Activated naive CD8-positive, alpha-beta T cell treated with anti-CD3 and anti-CD28 coated beads, Interleukin-2, amount 50 U/mL, for 24 hours (primary cell): ENCODE results near the gene NR2F1-AS1.

Source experiments
- ATAC-seq: fragments of 150-1000 bp; cut with Tn5 transposase; one replicate; pipeline ENCODE4 v1.10.0; 2021
- DNase-seq: peaks from one replicate; pipeline ENCODE4 v3.0.0; 2021
- H3K27ac Mint-ChIP-seq: one replicate; pipeline ENCODE4 v1.8.0; 2021; ENCODE audit warnings: mild to moderate bottlenecking, mixed read lengths
- H3K27me3 Mint-ChIP-seq: one replicate; pipeline ENCODE4 v1.8.0; 2021; ENCODE audit warnings: mixed read lengths
- H3K36me3 Mint-ChIP-seq: one replicate; pipeline ENCODE4 v1.8.0; 2021; ENCODE audit warnings: low read depth, mixed read lengths
- H3K4me1 Mint-ChIP-seq: one replicate; pipeline ENCODE4 v1.8.0; 2021; ENCODE audit warnings: mixed read lengths
- H3K4me3 Mint-ChIP-seq: one replicate; pipeline ENCODE4 v1.8.0; 2021; ENCODE audit warnings: mild to moderate bottlenecking, moderate library complexity, mixed read lengths
- H3K9me3 Mint-ChIP-seq: one replicate; pipeline ENCODE4 v1.8.0; 2021; ENCODE audit warnings: mixed read lengths

The NR2F1-AS1 gene

DNA sequence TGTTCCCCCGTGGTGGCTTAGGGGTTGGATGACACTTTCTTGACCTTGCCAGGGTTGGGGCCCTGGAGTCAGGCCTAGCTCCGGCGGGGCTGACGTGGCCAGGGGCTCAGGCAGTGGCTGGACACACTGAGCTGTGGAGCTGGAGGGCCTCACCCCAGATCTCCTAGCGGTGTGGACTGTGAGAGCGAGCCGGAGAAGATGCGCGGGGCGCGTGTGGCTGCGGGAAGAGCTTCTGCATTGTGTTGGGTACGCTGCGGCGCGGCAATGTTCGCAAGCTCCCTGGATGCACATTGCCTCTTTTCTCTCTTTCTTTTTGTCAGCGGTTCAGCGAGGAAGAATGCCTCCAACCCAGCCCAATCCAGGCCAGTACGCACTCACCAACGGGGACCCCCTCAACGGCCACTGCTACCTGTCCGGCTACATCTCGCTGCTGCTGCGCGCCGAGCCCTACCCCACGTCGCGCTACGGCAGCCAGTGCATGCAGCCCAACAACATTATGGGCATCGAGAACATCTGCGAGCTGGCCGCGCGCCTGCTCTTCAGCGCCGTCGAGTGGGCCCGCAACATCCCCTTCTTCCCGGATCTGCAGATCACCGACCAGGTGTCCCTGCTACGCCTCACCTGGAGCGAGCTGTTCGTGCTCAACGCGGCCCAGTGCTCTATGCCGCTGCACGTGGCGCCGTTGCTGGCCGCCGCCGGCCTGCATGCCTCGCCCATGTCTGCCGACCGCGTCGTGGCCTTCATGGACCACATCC, 6.8 kb upstream of the NR2F1-AS1 start:
- Mint-ChIP-seq H3K27ac (peak overlapping the region; percentile 61), H3K4me3 (peak overlapping the region; percentile 30), H3K4me1 (peaks cover 30% of the 10 kb centered on the region), H3K36me3 (peaks cover 8% of the 10 kb centered on the region), H3K27me3 (peaks cover 68% of the 10 kb centered on the region), H3K9me3 (no peaks in the 10 kb centered on the region)
- DNase-seq (no peak), ATAC-seq (no peak)

DNA sequence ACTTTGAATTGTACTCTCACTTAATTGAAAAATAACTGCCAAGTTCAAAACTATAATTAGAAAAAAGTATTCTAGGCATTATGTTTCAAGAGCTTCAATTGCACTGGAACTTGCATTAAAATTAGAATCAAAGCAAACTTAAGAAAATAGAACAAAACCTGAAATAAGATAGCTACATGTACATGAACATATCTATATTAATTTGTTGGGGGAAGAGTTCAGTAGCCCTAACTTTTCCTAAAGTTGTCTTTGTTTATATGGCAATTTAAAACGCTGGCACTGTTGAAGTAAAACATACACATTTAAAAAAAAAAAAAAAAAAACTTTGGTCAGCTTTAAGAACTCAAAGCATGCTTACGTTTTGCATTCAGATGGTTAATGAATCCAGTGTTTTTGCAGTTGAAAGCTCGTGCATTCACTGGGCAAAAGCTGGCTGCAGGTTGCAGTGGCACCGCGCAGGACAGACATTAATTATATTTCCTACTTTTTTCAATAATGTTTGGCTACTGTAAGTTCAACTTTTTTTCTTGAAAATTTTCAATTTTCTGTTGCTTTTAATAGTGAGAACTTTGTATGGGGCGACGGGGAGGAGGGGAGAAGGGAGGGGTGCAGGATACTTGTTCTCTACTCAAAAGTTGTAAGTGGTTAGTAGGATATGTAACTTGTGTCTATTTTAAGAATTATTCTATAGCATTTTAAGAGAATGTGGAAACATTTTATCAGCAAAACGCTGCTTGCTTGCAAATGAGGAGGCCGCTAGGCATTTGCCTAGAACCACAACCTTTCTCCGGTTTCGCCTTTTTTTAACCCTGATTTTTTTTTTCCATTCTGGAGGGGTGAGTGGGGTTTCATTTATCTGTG, 5.9 kb upstream of the NR2F1-AS1 start:
- Mint-ChIP-seq H3K4me1 (peaks cover 30% of the 10 kb centered on the region), H3K27ac (peak overlapping the region; percentile 61), H3K9me3 (no peaks in the 10 kb centered on the region), H3K27me3 (peaks cover 64% of the 10 kb centered on the region), H3K4me3 (peak overlapping the region; percentile 30), H3K36me3 (peaks cover 8% of the 10 kb centered on the region)
- peak; percentile 65 for ATAC-seq
- no peak for DNase-seq

GRCh38 chr5:93585767-93586385, 4.9 kb upstream of the NR2F1-AS1 start:
- no peak overlapping the region for H3K27ac Mint-ChIP-seq
- DNase-seq (no peak), ATAC-seq (no peak)
- peaks cover 57% of the 10 kb centered on the region for H3K27me3 Mint-ChIP-seq
- H3K4me1 Mint-ChIP-seq = peaks cover 33% of the 10 kb centered on the region
- H3K9me3 Mint-ChIP-seq = no peaks in the 10 kb centered on the region
- H3K36me3 Mint-ChIP-seq = peaks cover 8% of the 10 kb centered on the region
- H3K4me3 Mint-ChIP-seq = peak overlapping the region; percentile 68

DNA sequence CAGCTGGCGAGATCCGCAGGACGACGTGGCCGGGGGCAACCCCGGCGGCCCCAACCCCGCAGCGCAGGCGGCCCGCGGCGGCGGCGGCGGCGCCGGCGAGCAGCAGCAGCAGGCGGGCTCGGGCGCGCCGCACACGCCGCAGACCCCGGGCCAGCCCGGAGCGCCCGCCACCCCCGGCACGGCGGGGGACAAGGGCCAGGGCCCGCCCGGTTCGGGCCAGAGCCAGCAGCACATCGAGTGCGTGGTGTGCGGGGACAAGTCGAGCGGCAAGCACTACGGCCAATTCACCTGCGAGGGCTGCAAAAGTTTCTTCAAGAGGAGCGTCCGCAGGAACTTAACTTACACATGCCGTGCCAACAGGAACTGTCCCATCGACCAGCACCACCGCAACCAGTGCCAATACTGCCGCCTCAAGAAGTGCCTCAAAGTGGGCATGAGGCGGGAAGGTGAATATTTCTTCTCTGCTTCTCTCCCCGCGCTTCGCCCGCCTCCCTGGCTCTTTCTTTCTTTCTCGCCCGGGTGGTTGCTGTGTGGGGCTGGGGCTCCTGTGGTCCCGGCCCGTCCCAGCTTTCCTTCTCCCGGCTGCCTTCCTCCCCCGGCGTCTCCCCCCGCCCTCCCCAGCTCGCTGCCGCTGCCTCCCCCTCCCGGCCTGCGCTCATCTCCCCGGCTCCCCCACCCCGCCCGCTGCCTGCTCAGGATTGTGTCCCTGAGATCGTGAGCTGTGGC, 4.2 kb upstream of the NR2F1-AS1 start:
- H3K9me3 Mint-ChIP-seq = no peaks in the 10 kb centered on the region
- peaks cover 40% of the 10 kb centered on the region for H3K4me1 Mint-ChIP-seq
- no peak overlapping the region for H3K27ac Mint-ChIP-seq
- H3K4me3 Mint-ChIP-seq = peak overlapping the region; percentile 68
- DNase-seq (no peak), ATAC-seq (no peak)
- peaks cover 57% of the 10 kb centered on the region for H3K27me3 Mint-ChIP-seq
- peaks cover 8% of the 10 kb centered on the region for H3K36me3 Mint-ChIP-seq

GRCh38 chr5:93584596-93585040, 3.6 kb upstream of the NR2F1-AS1 start:
- DNase-seq = no peak
- Mint-ChIP-seq H3K27me3 (peaks cover 54% of the 10 kb centered on the region), H3K9me3 (no peaks in the 10 kb centered on the region), H3K36me3 (peaks cover 7% of the 10 kb centered on the region), H3K27ac (no peak overlapping the region), H3K4me1 (peaks cover 43% of the 10 kb centered on the region), H3K4me3 (peak overlapping the region; percentile 4)
- no peak for ATAC-seq

GRCh38 chr5:93583768-93584595, 3.0 kb upstream of the NR2F1-AS1 start:
- Mint-ChIP-seq H3K4me3 (peak overlapping the region; percentile 4), H3K27ac (peak overlapping the region; percentile 39)
- peak; percentile 23 for ATAC-seq

GRCh38 chr5:93583439-93583767, 2.4 kb upstream of the NR2F1-AS1 start:
- Mint-ChIP-seq H3K27me3 (peaks cover 49% of the 10 kb centered on the region), H3K27ac (peak overlapping the region; percentile 39), H3K4me3 (no peak overlapping the region), H3K36me3 (peaks cover 4% of the 10 kb centered on the region), H3K9me3 (no peaks in the 10 kb centered on the region), H3K4me1 (peaks cover 38% of the 10 kb centered on the region)
- DNase-seq = no peak
- ATAC-seq = no peak

More at GRCh38 chr5:93583768-93584595, 3.0 kb upstream of the NR2F1-AS1 start:
- peaks cover 48% of the 10 kb centered on the region for H3K27me3 Mint-ChIP-seq
- H3K4me1 Mint-ChIP-seq = peaks cover 43% of the 10 kb centered on the region
- no peaks in the 10 kb centered on the region for H3K9me3 Mint-ChIP-seq
- no peak for DNase-seq
- peaks cover 6% of the 10 kb centered on the region for H3K36me3 Mint-ChIP-seq

- Mint-ChIP-seq H3K27me3 (peaks cover 50% of the 10 kb centered on the region), H3K9me3 (no peaks in the 10 kb centered on the region), H3K4me3 (no peak within 1 kb of the TSS), H3K27ac (peak within 1 kb of the TSS; percentile 39), H3K36me3 (peaks cover 4% of the 10 kb centered on the region), H3K4me1 (peaks cover 35% of the 10 kb centered on the region)
- DNase-seq (no peak), ATAC-seq (peak; percentile 26)
These were observed 1.8 kb upstream of the NR2F1-AS1 start, which contains the start of gene NR2F1 for GRCh38 chr5:93582677-93583438. Gene NR2F1 (plus strand): TSS chr5:93583222. CDS start chr5:93585024, 1,802 bp downstream.

DNA sequence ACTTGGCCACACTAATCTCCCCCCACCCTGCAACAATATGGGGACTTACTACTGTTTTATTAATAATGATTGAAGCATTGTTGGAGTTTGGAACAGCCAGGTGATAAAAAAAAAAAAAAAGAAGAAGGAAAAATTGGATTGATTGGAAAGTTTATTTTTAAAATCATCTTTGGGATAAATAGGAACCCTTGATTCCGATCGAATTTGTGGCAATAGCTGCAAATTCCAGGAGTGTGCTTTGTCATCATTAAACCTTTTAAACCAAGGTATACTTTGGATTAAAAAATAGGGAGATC, 1.1 kb upstream of the NR2F1-AS1 start:
- Mint-ChIP-seq H3K4me1 (peaks cover 28% of the 10 kb centered on the region), H3K36me3 (no peaks in the 10 kb centered on the region), H3K4me3 (no peak overlapping the region), H3K27ac (no peak overlapping the region), H3K27me3 (peaks cover 50% of the 10 kb centered on the region), H3K9me3 (no peaks in the 10 kb centered on the region)
- DNase-seq (no peak), ATAC-seq (no peak)

GRCh38 chr5:93580063-93580926, 724 bp downstream of the NR2F1-AS1 start:
- Mint-ChIP-seq H3K4me3 (peak overlapping the region; percentile 78), H3K4me1 (peaks cover 17% of the 10 kb centered on the region), H3K27ac (peak overlapping the region; percentile 59), H3K9me3 (no peaks in the 10 kb centered on the region), H3K36me3 (no peaks in the 10 kb centered on the region), H3K27me3 (peaks cover 51% of the 10 kb centered on the region)
- DNase-seq = no peak
- ATAC-seq = no peak

DNA sequence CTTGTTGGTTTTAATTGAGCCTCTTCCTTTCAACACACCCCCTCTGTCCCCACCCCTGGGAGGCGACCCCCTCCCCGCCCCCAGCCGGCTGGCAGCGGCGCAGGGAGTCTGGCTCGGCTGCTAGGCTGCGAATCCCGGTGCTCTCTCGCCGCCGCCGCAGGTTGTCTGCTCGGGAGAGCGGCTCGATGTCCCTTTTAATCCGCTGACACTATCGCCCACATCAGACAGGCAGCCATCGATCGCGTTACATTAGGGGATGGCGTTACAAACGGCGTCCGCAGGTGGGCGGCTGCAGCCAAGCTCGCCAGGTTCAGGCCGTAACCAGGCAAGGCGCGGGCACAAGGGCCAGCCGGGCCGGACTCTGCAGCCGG, 1.3 kb downstream of the NR2F1-AS1 start:
- ATAC-seq (no peak), DNase-seq (no peak)
- Mint-ChIP-seq H3K4me1 (peaks cover 17% of the 10 kb centered on the region), H3K4me3 (peak overlapping the region; percentile 78), H3K36me3 (no peaks in the 10 kb centered on the region), H3K9me3 (no peaks in the 10 kb centered on the region), H3K27ac (no peak overlapping the region), H3K27me3 (peaks cover 55% of the 10 kb centered on the region)

DNA sequence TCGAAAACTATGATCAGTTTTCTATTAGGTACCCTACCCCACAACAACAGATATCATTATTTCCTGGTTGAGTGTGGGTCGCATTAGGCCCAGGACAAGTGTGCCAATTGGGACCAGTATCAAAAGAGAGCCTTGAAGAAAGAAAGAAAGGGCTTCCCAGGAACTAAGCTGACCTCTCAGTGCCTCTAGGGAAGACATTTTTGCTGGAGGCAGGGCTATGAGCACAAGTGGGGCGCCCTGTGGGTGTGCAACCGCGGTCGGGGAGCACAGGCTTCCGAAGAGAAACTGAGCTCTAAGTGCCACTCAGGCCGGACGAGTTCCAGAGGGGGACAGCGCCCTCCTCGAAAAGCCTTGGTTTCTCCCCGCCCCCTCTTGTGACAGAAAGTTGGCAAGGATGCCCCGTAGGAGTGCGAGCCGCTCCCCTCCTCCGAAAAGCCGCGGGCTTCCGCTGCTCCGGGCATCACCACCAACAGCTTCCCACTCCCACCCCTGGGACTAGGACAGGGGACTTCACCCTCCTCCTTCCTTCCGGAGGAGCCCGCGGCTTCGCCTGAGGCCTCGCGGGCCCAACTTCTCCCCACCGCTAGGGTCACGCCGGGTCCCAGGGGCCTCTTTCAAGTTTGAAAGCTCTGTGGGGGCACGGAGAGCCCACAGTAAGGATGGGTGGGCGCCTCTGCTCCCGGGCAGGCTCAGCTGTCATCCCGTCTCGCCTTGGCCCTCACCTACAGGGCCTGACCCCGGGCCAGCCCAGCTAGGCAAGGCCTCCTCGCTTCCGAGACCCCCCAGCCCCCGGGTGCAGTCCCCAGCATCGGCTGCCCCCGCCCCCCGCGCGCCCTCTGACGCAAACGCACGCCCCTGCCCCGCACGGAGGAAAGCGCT, 2.0 kb downstream of the NR2F1-AS1 start:
- Mint-ChIP-seq H3K27ac (no peak overlapping the region), H3K27me3 (peaks cover 61% of the 10 kb centered on the region), H3K4me1 (peaks cover 17% of the 10 kb centered on the region), H3K9me3 (no peaks in the 10 kb centered on the region), H3K36me3 (no peaks in the 10 kb centered on the region), H3K4me3 (no peak overlapping the region)
- DNase-seq (no peak), ATAC-seq (peak; percentile 10)
